ENCODE results near the gene KLHDC3. TPM values are rescaled to one million over a fixed set of nuclear protein-coding genes. Genes with fewer than 3 reads are reported as not detected.

The KLHDC3 gene
- total and polyA plus RNA-seq, 2 of the 13 experiments (the other 11 are each of a cell fraction or from before 2014, with no cell fraction given) = 78.3 to 91.5 TPM

DNA sequence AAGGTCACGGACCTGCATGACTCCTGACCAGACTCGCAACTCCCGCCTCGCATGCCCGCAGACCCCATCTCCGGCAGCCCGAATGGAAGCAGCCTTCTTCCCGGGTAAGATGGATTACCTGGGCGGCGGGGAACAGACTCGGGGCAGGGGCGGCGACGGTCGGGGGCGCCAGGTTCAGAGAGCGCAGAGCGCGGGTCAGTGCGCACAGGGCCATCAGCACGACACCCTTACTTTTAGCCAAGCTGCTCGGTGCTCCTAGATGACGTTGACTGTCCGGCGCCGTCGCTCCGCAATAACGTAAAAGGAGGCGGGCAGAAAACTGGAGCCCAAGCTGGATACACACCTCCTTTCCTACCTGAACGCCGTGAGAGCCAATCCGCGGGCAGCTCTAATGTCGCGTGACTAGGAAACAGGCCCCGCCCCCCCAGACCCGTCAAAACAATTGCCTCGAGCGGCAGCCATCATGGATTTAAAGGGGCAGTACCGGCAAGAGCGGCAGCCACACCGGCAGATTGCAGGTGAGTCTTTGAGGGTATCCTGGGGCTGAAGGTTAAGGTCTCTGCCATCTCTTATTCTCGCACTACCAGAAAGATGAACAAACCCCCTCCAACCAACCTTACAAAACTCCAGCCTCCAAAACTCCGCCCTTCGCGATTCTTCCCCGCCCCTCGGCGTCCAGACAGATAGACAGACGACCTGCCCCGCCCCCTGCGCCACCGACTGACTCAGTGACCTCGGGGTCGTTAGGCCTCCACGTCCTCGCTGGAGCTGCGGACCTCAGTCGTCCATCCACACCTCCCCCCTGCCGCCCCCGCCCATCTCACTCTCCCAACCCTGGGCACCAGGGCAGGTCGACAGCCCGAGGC is 45.4 kb downstream of the KLHDC3 start, which contains the start of the genes KLC4 and MRPL2 (continued):
- TF ChIP-seq, protein P1, sequence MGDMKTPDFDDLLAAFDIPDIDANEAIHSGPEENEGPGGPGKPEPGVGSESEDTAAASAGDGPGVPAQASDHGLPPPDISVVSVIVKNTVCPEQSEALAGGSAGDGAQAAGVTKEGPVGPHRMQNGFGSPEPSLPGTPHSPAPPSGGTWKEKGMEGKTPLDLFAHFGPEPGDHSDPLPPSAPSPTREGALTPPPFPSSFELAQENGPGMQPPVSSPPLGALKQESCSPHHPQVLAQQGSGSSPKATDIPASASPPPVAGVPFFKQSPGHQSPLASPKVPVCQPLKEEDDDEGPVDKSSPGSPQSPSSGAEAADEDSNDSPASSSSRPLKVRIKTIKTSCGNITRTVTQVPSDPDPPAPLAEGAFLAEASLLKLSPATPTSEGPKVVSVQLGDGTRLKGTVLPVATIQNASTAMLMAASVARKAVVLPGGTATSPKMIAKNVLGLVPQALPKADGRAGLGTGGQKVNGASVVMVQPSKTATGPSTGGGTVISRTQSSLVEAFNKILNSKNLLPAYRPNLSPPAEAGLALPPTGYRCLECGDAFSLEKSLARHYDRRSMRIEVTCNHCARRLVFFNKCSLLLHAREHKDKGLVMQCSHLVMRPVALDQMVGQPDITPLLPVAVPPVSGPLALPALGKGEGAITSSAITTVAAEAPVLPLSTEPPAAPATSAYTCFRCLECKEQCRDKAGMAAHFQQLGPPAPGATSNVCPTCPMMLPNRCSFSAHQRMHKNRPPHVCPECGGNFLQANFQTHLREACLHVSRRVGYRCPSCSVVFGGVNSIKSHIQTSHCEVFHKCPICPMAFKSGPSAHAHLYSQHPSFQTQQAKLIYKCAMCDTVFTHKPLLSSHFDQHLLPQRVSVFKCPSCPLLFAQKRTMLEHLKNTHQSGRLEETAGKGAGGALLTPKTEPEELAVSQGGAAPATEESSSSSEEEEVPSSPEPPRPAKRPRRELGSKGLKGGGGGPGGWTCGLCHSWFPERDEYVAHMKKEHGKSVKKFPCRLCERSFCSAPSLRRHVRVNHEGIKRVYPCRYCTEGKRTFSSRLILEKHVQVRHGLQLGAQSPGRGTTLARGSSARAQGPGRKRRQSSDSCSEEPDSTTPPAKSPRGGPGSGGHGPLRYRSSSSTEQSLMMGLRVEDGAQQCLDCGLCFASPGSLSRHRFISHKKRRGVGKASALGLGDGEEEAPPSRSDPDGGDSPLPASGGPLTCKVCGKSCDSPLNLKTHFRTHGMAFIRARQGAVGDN (CRISPR knock-in tag; IDR thresholded peaks at IDR 0.05) = peak; percentile 79; the same call in 1 of the 2 replicates
- TF ChIP-seq MXD4 (CRISPR knock-in tag; IDR thresholded peaks at IDR 0.05) (peak; percentile 69; the same call in 1 of the 2 replicates), ZFP36L2 (CRISPR knock-in tag; IDR thresholded peaks at IDR 0.05) (no peak), ZBTB42 (CRISPR knock-in tag; IDR thresholded peaks at IDR 0.05) (peak; percentile 49; the same call in 1 of the 2 replicates), PHF21A (CRISPR knock-in tag; IDR thresholded peaks at IDR 0.05) (peak; percentile 19; the same call in 1 of the 2 replicates), NFRKB (IDR thresholded peaks at IDR 0.05) (no peak), ZNF451 (CRISPR knock-in tag; IDR thresholded peaks at IDR 0.05) (no peak; the same call in 1 of the 2 replicates), DNMT1 (CRISPR knock-in tag; IDR thresholded peaks at IDR 0.05) (peak; percentile 49; the same call in 1 of the 2 replicates), ZFX (CRISPR knock-in tag; IDR thresholded peaks at IDR 0.05; ENCODE audit: low read depth) (no peak), ISL2 (CRISPR knock-in tag; IDR thresholded peaks at IDR 0.05) (peak; percentile 48; the same call in 1 of the 2 replicates), ZMAT3 (CRISPR knock-in tag; conservative IDR thresholded peaks at IDR 0.05) (no peak; the same call in 1 of the 2 replicates), ARNT2 (CRISPR knock-in tag; IDR thresholded peaks at IDR 0.05; ENCODE audit: low read depth) (no peak; the same call in 1 of the 2 replicates)
- TF ChIP-seq, protein P2, sequence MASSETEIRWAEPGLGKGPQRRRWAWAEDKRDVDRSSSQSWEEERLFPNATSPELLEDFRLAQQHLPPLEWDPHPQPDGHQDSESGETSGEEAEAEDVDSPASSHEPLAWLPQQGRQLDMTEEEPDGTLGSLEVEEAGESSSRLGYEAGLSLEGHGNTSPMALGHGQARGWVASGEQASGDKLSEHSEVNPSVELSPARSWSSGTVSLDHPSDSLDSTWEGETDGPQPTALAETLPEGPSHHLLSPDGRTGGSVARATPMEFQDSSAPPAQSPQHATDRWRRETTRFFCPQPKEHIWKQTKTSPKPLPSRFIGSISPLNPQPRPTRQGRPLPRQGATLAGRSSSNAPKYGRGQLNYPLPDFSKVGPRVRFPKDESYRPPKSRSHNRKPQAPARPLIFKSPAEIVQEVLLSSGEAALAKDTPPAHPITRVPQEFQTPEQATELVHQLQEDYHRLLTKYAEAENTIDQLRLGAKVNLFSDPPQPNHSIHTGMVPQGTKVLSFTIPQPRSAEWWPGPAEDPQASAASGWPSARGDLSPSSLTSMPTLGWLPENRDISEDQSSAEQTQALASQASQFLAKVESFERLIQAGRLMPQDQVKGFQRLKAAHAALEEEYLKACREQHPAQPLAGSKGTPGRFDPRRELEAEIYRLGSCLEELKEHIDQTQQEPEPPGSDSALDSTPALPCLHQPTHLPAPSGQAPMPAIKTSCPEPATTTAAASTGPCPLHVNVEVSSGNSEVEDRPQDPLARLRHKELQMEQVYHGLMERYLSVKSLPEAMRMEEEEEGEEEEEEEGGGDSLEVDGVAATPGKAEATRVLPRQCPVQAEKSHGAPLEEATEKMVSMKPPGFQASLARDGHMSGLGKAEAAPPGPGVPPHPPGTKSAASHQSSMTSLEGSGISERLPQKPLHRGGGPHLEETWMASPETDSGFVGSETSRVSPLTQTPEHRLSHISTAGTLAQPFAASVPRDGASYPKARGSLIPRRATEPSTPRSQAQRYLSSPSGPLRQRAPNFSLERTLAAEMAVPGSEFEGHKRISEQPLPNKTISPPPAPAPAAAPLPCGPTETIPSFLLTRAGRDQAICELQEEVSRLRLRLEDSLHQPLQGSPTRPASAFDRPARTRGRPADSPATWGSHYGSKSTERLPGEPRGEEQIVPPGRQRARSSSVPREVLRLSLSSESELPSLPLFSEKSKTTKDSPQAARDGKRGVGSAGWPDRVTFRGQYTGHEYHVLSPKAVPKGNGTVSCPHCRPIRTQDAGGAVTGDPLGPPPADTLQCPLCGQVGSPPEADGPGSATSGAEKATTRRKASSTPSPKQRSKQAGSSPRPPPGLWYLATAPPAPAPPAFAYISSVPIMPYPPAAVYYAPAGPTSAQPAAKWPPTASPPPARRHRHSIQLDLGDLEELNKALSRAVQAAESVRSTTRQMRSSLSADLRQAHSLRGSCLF (CRISPR knock-in tag; IDR thresholded peaks at IDR 0.05; ENCODE audit: borderline replicate concordance) = no peak
- TF ChIP-seq, protein P3, sequence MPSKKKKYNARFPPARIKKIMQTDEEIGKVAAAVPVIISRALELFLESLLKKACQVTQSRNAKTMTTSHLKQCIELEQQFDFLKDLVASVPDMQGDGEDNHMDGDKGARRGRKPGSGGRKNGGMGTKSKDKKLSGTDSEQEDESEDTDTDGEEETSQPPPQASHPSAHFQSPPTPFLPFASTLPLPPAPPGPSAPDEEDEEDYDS (CRISPR knock-in tag; IDR thresholded peaks at IDR 0.05) = peak; percentile 87; the same call in 1 of the 2 replicates
- TF ChIP-seq, protein P4, sequence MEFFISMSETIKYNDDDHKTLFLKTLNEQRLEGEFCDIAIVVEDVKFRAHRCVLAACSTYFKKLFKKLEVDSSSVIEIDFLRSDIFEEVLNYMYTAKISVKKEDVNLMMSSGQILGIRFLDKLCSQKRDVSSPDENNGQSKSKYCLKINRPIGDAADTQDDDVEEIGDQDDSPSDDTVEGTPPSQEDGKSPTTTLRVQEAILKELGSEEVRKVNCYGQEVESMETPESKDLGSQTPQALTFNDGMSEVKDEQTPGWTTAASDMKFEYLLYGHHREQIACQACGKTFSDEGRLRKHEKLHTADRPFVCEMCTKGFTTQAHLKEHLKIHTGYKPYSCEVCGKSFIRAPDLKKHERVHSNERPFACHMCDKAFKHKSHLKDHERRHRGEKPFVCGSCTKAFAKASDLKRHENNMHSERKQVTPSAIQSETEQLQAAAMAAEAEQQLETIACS (CRISPR knock-in tag; IDR thresholded peaks at IDR 0.05) = no peak
- TF ChIP-seq, protein P5, sequence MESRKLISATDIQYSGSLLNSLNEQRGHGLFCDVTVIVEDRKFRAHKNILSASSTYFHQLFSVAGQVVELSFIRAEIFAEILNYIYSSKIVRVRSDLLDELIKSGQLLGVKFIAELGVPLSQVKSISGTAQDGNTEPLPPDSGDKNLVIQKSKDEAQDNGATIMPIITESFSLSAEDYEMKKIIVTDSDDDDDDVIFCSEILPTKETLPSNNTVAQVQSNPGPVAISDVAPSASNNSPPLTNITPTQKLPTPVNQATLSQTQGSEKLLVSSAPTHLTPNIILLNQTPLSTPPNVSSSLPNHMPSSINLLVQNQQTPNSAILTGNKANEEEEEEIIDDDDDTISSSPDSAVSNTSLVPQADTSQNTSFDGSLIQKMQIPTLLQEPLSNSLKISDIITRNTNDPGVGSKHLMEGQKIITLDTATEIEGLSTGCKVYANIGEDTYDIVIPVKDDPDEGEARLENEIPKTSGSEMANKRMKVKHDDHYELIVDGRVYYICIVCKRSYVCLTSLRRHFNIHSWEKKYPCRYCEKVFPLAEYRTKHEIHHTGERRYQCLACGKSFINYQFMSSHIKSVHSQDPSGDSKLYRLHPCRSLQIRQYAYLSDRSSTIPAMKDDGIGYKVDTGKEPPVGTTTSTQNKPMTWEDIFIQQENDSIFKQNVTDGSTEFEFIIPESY (CRISPR knock-in tag; IDR thresholded peaks at IDR 0.05) = no peak
